Urothelium cell line (cell line): ENCODE results near the gene SPINK13.
"Not testable (repeated sequence)": the region's sequence is repeated elsewhere in the genome, so short reads cannot be mapped to it uniquely, and the experiment has no call there.

Experiments used
- DNase-seq: peaks from one replicate; pipeline ENCODE4 v3.0.0; 2011; ENCODE audit warnings: low spot score, mixed read lengths
- FAIRE-seq: peaks from 2 replicates; lab custom pipeline; 2011; peaks lifted over from hg19 to GRCh38; lab: Jason Lieb, UNC

SPINK13 gene, protein sequence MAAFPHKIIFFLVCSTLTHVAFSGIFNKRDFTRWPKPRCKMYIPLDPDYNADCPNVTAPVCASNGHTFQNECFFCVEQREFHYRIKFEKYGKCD

DNA sequence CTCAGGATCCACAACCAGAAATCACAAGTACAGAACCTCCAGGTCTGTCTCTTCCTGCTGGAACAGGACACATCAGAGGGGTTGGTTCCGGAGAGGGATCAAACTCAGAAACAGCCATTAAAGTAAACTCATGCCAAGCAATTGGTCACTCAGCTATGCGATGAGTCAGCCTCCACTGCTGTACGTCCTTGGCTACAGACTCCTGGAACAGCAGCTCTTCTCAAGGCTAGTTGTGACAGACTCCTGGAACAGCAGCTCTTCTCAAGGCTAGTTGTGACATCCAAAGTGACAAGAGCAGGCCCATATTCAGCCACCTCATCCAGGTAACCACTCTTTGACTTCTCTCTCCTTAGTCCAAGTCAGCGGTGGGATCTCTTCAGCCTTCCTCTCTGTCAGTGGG, at the start of gene SPINK13:
Gene SPINK13 (plus strand): TSS at position 229 of the 400 bp plus-strand sequence. CDS start 1,279 bp downstream, outside the sequence.
- FAIRE-seq, result peak; percentile 89

DNA sequence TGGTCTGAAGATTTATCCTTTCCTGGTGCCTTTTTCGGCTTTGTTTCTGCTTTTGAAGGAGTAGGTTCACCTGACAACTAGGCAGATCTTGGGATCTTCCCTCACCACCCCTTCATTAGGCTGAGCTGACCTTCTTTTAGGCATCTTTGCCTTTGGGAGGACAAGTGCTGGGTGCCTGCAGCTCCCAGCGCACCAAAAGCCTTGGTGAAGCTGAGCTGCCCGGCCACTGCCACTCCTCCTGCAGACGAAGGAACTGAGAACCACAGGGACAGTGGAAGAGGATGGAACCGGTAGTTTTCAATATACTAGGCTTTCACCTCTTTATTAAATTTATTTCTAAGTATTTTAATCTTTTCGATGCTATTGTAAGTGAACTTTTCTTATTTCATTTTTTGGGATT, 47.1 kb upstream of the SPINK13 start:
- FAIRE-seq, result no peak

More for the DNA sequence above, at the start of gene SPINK13:
- peak; percentile 65 for DNase-seq

DNA sequence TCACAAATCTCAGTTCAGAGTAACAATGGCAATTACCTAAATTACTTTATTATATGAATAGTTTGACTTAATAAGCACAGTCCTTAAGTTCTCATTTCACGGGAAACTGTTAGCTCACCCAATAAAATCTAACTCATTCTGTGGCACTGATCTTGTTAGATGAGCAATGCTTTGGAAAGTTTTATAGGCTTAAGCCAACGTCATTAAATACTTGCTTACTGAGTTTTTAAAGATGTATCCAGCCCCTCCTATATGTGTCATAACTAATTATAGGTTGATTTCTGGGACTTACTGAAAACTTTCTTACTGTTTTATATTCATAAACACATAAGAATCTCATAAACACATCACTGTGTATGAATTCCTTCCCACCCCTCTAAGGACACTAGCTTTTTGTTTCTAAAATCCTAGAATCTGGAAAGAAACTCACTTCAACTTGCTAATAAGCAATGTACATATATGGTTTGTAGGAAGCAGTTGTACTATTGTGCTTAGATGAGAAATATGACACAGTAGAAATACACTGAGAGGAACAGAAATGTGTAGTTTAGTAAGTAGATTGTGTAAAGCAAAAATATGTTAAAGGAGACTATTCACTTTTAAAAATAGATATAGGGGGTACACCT, 44.4 kb upstream of the SPINK13 start:
- DNase-seq (no peak), FAIRE-seq (no peak)

More for the DNA sequence above, 47.1 kb upstream of the SPINK13 start:
- DNase-seq, result no peak

DNA sequence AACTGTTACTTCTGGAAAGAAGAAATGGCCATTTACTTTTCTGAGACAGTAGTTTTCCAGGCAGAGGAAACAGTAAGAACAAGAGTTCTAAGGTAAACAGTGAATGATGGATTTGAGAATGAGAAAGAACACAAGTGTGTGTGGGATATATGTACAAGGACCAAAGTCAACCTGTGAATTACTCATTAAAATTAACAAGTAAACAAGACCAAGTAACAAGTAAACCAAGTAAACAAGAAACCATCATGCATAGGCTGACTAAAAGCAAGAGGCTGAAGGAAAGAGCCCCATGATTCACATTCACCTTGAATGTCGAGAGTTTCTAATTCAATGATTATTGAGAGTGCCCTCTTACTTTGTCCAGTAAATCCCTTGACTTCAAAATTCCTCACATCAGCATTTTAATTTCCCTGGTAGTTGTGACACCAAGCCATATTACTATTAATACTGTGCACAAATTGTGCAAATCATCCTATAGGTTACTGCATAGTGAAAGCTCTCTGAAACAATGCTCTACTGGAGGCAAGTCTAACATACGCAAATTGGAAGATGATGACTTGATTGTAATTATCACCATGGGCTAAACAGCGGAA, 40.1 kb upstream of the SPINK13 start:
- no peak for FAIRE-seq
- no peak for DNase-seq

DNA sequence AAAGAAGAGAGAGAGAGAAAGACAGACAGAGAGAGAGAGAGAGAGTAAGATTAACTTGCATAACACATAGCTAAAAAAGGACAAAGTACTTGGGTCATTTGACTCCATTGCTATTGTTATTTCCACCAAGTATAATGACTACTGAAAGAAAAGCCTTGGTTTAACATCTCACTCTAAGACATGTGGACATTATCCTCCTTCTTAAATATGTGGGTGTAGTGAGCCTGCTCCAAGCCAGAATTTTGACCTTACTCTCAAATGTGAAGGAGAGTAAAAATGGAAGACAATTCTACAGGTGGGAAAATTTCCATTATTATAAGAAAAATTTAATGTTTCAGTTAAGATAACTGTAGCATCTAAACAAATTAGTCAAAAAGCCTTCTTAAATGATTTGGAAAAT, 38.8 kb upstream of the SPINK13 start:
- DNase-seq (no peak), FAIRE-seq (no peak)

DNA sequence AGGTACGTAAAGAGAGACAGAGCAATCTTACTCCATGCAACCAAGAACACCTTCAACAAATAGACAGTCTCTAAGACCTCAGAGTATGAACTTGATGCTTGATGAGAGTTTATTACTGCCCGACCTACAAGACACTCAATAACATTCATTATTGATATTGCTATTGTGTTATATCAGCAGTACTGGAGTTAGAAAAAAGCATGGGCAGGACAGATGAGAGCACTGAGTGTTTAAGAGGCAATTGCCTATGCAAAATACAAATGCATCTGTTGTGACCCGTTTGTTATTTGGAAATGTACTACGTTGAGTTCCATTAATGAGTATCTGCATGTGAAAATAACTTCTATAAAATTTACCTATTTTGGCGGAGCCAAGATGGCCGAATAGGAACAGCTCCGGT, 38.4 kb upstream of the SPINK13 start:
- FAIRE-seq (no peak), DNase-seq (no peak)

DNA sequence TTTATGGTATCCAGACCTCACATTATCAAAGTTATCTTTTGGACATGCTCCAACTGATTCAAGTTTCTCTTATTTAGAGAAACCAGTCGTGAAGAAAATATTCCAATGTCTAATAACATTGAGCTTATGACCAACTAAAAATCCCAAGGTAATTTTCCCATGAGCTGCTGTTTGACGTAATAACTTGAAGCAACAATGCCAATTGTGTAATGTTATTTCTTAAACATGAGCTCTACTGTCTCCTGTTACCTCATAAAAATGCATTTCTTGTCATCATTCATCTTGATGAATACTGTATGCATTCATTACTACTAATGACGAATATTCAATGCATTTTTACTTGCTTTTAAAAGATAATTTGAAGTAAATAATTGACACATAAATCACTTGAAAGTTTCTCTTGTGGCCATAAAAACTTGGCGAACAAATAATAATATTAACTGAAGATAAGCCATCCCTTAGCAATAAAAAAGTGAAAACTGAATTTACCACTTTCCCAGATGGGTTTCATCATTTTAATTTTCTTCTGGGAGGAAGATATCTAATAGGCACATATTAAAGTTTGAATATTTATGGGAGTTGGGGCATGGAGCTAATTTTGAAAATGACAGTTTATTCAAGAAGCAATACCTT, 30.7 kb upstream of the SPINK13 start:
- DNase-seq (no peak), FAIRE-seq (no peak)

DNA sequence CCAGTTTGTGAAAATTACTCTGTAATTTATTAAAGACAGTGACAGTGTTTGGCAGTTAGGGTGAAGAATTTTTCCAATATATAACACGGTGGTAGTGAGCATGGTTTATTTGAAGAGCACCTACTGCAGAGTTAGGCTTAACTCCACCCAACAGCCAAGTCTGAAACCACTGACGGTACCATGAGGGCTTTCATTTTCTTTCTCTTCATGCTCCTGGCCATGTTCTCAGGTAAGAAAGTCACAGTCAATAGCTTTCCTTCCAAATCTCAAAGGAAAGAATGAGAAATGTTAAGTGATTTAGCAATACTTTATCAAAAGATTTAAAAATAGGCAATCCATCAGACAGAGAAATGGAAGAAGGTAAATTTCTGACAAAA, 30.2 kb upstream of the SPINK13 start, which contains the start of gene MARCOL:
Gene MARCOL (plus strand): TSS at position 108 of the 377 bp plus-strand sequence. CDS start 73 bp downstream, at position 181.
- DNase-seq (no peak), FAIRE-seq (no peak)

DNA sequence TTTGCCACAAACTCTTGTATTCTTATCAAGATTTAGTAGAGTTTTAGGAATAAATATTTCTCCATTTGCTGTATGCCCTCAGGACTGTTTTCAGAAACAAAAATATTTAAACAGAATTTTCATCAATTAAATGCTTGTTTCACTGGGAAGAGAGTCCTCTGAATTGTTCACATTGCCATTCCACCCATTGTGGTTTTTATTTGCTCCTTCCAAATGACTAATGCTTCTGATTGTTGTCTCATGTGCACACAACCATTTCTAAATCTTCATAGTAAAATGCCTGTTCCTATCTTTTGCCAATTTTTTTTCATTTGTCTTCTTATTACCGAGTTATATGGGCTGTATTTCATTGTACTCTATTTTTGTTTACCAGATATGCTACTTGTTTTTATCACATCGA, 19.7 kb upstream of the SPINK13 start:
- DNase-seq, result no peak
- FAIRE-seq, result no peak

DNA sequence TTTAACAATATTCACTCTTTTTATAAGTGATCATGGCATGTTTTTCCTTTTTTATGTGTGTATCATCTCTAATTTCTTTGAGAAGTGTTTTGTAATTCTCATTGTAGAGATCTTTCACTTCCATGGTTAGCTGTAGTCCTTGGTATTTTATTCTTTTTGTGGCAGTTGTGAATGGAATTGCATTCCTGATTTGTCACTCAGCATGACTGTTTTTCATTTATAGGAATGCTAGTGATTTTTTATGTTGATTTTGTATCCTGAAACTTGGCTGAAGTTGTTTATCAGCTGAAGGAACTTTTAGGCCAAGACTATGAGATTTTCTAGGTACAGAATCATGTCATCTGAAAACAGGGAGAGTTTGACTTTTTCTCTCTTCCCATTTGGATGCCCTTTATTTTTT, 13.1 kb upstream of the SPINK13 start:
- FAIRE-seq, result no peak

DNA sequence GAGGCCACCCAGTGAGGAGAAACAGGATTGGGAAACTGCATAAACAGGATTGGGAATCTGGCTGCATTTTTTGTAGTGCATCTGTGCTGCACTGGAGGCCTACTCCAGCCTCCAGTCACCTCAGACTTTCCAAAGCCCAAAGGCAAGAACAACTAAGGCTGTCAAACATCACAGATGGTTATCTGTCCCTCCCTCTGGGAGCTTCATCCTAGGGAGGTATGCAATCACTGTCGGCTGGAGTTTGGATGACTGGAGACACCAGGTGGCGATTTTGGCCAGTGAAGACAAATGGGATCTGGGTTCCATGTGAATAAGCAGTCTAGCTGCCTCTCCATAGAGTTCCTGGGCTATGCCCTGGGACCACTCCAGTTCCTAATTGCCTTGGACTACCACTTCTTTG, 9.3 kb upstream of the SPINK13 start:
- DNase-seq, result no peak
- FAIRE-seq, result no peak

More for the DNA sequence above, 13.1 kb upstream of the SPINK13 start:
- no peak for DNase-seq

DNA sequence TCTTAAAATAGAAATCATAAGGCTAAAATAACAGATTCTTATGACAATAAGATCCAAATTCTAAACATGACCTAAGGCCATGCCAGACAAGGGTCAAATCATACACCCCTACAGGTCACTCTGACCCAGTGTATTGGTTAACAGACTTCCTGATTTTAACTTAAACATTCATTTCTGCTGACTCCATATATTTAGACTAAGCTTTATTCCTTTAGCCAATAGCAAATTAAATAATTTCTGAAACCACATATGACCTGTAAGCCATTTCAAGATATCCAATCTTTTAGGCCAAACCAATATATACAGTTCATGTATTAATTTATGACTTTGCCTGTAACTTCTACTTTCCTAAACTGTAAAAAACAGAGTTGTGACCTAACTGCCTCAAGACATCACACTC, 7.4 kb upstream of the SPINK13 start:
- no peak for FAIRE-seq
- no peak for DNase-seq

DNA sequence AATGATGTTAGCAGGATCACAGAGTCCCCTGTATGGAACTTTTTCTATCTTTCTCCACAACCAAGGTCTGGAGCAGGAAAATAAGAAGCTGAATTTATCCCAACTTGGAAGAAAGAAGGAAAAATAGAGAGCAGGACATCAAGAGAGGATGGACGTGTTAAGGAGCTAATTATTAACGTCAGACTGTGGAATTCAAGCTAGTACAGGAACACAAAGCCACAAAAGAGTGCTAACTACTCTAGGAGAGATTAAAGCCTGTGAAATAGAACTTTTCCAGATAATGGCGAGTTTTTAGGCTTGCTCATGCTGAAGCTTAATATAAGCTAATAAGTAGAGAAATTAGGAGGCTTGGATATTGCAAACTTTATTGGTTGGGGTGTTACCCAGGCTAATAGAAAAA, 632 bp upstream of the SPINK13 start:
- DNase-seq (no peak), FAIRE-seq (no peak)

DNA sequence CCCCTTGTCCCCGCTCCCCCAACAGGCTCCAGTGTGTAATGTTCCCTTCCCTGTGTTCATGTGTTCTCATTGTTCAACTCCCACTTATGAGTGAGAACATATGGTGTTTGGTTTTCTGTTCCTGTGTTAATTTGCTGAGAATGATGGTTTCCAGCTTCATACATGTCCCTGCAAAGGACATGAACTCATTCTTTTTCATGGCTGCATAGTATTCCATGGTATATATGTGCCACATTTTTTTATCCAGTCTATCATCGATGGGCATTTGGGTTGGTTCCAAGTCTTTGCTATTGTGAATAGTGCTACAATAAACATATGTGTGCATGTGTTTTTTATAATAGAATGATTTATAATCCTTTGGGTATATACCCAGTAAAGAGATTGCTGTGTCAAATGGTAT, 6.5 kb downstream of the SPINK13 start:
- not testable (repeated sequence) for DNase-seq, FAIRE-seq

DNA sequence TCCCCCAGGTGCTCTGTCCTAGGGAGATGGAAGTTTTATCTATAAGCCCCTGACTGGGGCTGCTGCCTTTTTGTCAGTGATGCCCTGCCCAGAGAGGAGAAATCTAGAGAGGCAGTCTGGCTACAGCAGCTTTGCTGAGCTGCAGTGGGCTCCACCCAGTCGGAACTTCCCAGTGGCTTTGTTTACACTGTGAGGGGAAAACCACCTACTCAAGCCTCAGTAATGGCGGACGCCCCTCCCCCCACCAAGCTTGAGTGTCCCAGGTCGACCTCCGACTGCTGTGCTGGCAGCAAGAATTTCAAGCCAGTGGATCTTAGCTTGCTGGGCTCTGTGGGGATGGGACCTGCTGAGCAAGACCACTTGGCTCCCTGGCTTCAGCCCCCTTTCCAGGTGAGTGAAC, 12.3 kb downstream of the SPINK13 start:
- DNase-seq, FAIRE-seq: not testable (repeated sequence)

DNA sequence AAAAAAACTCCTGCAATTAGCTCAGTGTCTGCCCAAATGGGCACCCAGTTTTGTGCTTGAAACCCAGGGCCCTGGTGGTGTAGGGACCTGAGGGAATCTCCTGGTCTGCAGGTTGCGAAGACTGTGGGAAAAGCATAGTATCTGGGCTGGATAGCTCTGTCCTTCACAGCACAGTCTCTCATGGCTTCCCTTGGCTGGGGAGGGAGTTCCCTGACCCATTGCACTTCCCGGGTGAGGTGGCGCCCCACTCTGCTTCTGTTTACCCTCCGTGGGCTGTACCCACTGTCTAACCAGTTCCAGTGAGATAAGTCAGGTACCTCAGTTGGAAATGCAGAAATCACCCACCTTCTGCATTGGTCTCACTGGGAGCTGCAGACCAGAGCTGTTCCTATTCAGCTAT, 12.7 kb downstream of the SPINK13 start:
- not testable (repeated sequence) for DNase-seq
- FAIRE-seq, result peak; percentile 27

DNA sequence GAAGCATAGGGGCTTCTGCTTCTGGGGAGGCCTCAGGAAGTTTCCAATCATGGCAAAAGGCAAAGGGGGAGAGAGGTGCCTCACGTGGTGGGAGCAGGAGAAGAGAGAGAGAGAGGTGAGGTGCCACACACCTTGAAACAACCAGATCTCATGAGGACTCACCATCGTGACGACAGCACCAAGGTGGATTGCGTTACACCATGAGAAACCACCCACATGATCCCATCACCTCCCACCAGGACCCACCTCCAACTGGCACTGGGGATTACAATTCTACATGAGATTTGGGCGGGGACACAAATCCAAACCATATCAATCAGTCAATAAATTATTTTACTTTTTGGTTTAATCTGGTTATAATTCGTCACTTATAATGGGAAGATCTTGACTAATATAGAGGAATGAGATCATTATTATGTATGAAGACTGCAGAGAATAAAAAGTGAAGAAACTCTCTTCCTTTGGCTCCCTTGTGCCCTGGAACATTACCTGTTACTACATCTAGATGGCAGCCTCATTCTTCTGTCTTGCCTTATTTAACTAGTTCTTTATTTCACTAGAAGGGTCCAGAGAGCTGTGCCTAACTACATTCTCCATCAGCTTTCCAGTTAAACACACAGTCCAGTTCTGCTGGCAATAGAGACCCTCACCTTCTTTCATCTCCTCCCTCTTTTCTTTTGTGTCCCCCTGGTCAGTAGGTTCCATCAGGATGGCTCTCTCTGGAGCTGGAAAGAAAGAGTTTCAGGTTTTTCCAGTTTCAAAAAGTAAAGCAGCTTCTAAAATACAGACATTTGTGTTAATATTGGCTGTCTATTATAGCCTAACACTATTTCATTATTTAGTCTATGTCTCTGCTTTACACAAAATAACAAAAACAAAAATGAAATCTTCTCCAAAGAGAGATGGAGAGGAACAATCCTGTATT, 21.9 kb downstream of the SPINK13 start:
- peak; percentile 16 for DNase-seq
- no peak for FAIRE-seq

DNA sequence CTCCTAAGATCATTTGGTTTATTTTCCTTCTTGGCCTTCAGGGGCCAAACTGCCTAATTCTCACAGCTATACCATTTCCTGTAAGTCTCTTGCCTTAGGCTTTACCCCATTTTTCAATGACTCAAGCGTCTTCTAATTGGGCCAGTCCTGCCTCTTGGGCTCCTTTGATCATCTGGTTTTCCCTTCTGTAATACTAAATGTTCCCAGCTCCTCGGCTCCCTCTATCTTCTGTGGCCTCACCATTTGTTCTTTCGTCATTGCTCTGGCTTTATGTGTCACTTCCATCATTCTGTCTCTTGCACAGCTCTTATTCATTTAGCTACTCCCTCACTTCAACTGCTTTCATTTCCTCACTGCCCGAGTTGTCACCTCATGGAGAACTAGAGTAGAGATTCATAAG, 29.1 kb downstream of the SPINK13 start:
- no peak for FAIRE-seq
- no peak for DNase-seq

DNA sequence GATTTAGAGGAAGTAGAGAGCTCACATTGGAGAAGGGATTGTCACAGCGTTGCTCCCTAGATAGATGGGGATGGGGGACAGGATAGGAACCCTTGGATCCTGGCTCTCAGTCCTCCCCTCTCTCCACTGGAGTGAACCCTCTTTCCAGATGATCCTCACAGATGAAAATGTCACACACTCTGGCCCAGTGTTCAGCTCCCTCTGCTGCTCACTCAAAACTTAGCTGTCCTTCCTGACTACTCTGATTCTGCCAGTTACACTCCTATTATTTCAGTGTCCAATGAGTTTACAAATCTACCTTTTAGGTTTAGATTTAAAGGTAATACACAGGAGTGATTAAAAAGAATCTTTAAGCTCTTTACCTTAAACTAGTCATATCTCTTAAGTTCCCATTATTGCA, 37.9 kb downstream of the SPINK13 start:
- no peak for FAIRE-seq
- DNase-seq, result no peak

DNA sequence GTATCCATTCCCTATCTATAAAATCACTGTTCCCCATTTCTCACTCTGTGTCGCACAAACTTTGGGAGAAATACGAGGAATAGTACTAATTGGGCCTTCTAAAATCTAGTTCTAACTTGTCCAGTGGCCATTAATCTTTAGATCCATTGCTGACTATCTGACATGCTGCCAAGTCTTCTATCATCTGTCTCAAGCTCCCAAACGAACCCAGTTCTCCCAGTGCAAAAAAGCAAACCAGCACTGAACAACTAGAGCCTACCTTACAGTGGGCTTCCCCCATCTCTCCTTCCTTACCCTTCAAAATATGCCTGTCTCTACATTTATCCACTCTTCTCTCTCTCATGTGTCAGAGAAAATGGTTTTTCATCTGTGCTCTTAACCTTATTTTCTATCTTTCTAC, 40.4 kb downstream of the SPINK13 start:
- DNase-seq (no peak), FAIRE-seq (no peak)

DNA sequence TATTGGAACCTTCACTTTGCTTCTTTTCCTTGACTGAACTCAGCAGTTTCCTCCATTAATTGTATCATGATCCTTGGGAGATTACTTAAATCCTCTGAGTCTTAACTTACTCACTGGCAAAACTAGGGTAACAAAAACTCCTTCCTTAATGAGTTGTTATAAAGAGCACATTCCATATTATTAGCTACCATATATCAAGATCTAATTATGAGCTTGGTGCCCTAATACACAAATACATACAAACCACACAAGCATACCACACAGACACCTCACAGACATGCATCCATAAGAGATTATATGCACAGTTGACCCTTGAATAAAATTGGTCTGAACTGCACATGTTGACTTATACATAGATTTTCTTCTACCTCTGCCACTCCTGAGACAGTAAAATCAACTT, 41.2 kb downstream of the SPINK13 start:
- DNase-seq, result no peak
- no peak for FAIRE-seq
